Measurements from ENCODE around the gene CHST12.

DNA sequence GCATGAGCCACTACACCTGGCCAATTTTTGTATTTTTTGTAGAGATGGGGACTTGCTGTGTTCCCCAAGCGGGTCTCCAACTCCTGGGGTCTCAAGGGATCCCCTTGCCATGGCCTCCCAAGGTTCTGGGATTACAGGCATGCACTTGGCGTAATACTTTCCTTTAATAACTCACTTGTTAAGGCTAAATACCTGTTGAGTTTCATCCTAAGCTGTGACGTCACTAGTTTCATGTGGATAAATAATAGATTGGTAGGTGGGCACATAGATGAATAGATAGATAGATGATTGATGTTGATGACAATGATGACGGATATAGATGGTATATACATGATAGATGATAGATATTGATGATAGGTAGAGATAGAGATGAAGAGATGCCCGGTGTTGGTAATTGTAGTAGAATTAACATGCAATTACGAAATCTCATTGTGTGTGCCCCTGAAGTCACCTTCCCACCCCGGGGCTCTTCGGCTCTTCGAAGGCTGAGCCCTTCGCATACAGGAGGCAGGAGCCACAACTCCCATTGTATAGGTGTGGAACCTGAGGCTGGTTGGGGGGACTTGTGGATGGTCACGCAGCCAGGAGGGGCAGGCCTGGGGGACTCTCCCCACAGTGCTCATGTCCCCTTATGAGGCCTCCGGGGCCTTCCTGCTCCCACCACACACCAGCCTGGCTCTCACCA is 70.2 kb downstream of the CHST12 start:
- TF ChIP-seq, protein P1, sequence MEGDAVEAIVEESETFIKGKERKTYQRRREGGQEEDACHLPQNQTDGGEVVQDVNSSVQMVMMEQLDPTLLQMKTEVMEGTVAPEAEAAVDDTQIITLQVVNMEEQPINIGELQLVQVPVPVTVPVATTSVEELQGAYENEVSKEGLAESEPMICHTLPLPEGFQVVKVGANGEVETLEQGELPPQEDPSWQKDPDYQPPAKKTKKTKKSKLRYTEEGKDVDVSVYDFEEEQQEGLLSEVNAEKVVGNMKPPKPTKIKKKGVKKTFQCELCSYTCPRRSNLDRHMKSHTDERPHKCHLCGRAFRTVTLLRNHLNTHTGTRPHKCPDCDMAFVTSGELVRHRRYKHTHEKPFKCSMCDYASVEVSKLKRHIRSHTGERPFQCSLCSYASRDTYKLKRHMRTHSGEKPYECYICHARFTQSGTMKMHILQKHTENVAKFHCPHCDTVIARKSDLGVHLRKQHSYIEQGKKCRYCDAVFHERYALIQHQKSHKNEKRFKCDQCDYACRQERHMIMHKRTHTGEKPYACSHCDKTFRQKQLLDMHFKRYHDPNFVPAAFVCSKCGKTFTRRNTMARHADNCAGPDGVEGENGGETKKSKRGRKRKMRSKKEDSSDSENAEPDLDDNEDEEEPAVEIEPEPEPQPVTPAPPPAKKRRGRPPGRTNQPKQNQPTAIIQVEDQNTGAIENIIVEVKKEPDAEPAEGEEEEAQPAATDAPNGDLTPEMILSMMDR (IDR thresholded peaks at IDR 0.05) = no peak
- no peak for TF ChIP-seq EP300 (IDR thresholded peaks at IDR 0.05; ENCODE audit: low read depth)
- no peak for TF ChIP-seq POLR2AphosphoS5 (IDR thresholded peaks at IDR 0.05)

Measured in transverse colon (tissue), 4 donors.